Uterus (tissue), 4 donors: Measurements from ENCODE around the gene TMEM126B. TPM values are rescaled to one million over a fixed set of nuclear protein-coding genes. Genes with fewer than 3 reads are reported as not detected.
"Not testable (repeated sequence)": the region's sequence is repeated elsewhere in the genome, so short reads cannot be mapped to it uniquely, and the experiment has no call there.

Experiments
- DNase-seq, 2 donors: peaks; one replicate each; pipeline ENCODE4 v3.0.0-alpha.2; 2019 to 2020
- H3K27ac ChIP-seq, 2 donors: fragments of 200-600 bp; sonication (generic); 1 replicate in 1 of 2; 2 replicates in 1 of 2; pipeline ENCODE4 v1.5.1; 2016 to 2018
- H3K27me3 ChIP-seq, 2 donors: fragments of 200-600 bp; sonication (generic); one replicate each; pipeline ENCODE4 v1.5.1; 2018 to 2019; ENCODE audit warnings: control low read depth in 1 of 2
- H3K36me3 ChIP-seq, 2 donors: fragments of 200-600 bp; sonication (generic); one replicate each; pipeline ENCODE4 v1.5.1; 2019; ENCODE audit warnings: control low read depth in 1 of 2
- H3K4me1 ChIP-seq, 2 donors: fragments of 200-600 bp; sonication (generic); one replicate each; pipeline ENCODE4 v1.5.1; 2018 to 2019; ENCODE audit warnings: control low read depth in 1 of 2
- H3K4me3 ChIP-seq, 2 donors: fragments of 200-600 bp; sonication (generic); 1 replicate in 1 of 2; 2 replicates in 1 of 2; pipeline ENCODE4 v1.5.1; 2018 to 2019; ENCODE audit warnings: mild to moderate bottlenecking in 1 of 2
- H3K9me3 ChIP-seq, 2 donors: fragments of 200-600 bp; sonication (generic); one replicate each; pipeline ENCODE4 v1.5.1; 2019; ENCODE audit warnings: control low read depth in 1 of 2
- POLR2A ChIP-seq, 2 donors: fragments of 450-650 bp; IDR thresholded peaks; one replicate each; pipeline ENCODE4 v1.6.1; 2016; ENCODE audit warnings: antibody characterized with exemption in 2 of 2, mild to moderate bottlenecking in 1 of 2, moderate library complexity in 1 of 2
- intact Hi-C: fragments of 100-400 bp; cut with DNase I; formaldehyde crosslinking; loops from one replicate; pipeline ENCODE4 v1.15.1; 2023; ENCODE audit warnings: low total_unique reads
- total RNA-seq, 4 donors: library from RNA; depleted of rRNA in 3 of 4; stranded (reverse); fragments of >200 nt in 3 of 4; gene quantifications; one replicate each; pipeline versions ENCODE4 v1.1.0 to v1.2.4, GENCODE V29; 2014 to 2023
- TF ChIP-seq, protein P1 (sequence below), 4 experiments: fragments of 200-600 bp in 2 of 4; fragments of 450-650 bp in 2 of 4; sonication (generic) in 2 of 4; IDR thresholded peaks; one replicate each; pipeline ENCODE4 v1.5.1; 2016 to 2019; ENCODE audit warnings: antibody characterized with exemption in 4 of 4, mild to moderate bottlenecking in 2 of 4, moderate library complexity in 1 of 4
- donor health status: DM: yes; HTN: yes; CAD: no.

Gene TMEM126B
- total RNA-seq, 4 donors from 2014 or later, result 36.5 to 119 (median 57.9) TPM

DNA sequence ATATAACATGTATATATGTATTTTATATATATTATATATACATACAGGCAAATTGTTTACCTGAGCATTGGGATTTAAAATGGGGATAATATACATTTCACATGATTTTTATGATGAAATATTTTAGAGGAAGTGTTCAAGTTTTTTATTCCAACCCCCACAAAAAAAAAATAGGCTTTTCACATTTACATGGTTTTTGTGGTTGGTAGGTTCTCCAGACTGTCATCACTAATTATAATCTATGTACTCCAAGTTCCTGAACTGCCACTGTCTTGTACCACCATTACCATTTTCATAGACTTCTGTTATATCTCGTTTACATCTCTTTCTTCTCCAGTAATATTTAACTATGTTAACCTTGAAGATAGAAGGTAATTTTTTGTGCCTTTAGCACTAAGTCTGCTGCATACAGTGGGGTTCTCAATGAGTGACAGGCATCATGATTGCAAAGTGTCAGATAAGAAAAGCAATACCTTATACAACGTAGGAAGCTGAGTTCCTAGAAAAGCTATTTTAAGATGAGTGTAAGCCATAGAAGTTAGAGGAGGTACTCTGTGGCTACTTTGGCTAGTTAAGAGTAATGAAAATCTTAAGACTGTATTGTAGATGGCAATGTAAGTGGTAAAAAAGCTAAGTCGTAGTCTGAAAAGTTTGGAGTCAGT lies 24.5 kb downstream of the TMEM126B start:
- DNase-seq, result no peak
- Histone ChIP-seq H3K27ac (no peak overlapping the region), H3K27me3 (no peaks in the 10 kb centered on the region), H3K36me3 (no peaks in the 10 kb centered on the region), H3K4me3 (no peak overlapping the region), H3K9me3 (no peaks in the 10 kb centered on the region), H3K4me1 (peaks cover 0 to 4% of the 10 kb centered on the region in 2 donors)
- TF ChIP-seq POLR2A (IDR thresholded peaks at IDR 0.05), result no peak
- TF ChIP-seq, protein P1, sequence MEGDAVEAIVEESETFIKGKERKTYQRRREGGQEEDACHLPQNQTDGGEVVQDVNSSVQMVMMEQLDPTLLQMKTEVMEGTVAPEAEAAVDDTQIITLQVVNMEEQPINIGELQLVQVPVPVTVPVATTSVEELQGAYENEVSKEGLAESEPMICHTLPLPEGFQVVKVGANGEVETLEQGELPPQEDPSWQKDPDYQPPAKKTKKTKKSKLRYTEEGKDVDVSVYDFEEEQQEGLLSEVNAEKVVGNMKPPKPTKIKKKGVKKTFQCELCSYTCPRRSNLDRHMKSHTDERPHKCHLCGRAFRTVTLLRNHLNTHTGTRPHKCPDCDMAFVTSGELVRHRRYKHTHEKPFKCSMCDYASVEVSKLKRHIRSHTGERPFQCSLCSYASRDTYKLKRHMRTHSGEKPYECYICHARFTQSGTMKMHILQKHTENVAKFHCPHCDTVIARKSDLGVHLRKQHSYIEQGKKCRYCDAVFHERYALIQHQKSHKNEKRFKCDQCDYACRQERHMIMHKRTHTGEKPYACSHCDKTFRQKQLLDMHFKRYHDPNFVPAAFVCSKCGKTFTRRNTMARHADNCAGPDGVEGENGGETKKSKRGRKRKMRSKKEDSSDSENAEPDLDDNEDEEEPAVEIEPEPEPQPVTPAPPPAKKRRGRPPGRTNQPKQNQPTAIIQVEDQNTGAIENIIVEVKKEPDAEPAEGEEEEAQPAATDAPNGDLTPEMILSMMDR (IDR thresholded peaks at IDR 0.05), result no peak
- intact Hi-C loops, result no loop called here

DNA sequence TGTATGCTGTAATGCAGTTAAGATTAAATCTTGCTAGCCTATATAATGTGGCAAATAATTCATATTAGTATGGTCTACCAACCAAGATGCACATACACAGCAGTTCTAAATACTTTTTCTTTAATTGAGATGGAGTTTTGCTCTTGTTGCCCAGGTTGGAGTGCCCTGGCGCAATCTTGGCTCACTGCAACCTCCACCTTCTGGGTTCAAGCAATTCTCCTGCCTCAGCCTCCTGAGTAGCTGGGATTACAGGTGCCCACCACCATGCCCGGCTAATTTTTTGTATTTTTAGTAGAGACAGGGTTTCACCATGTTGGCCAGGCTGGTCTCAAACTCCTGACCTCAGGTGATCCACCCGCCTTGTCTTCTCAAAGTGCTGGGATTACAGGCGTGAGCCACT lies 25.9 kb downstream of the TMEM126B start:
- H3K9me3 ChIP-seq, intact Hi-C loops, H3K4me3 ChIP-seq, H3K4me1 ChIP-seq, DNase-seq, H3K36me3 ChIP-seq, H3K27me3 ChIP-seq, H3K27ac ChIP-seq: not testable (repeated sequence)

DNA sequence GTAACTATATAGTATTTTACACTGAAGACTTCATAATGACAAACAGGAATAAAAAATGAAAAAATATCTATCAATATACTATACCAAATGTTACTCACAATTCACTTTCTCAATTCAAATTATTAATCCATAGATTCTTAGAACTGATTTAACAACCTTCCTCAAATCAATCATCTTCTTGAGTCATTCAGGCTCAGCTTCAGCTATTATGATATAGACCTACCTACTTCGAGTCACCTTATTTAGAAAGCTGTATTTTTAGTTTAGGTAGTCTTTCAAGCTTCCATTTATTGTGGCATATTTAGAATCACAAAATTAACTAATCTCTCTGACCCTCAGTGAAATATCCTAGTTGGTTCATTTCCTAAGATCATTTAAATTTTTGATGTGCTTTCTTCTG lies 28.4 kb downstream of the TMEM126B start:
- intact Hi-C loops, result no loop called here
- Histone ChIP-seq H3K27me3 (no peaks in the 10 kb centered on the region), H3K36me3 (no peaks in the 10 kb centered on the region), H3K27ac (no peak overlapping the region), H3K4me1 (peaks cover 0 to 16% of the 10 kb centered on the region in 2 donors), H3K4me3 (no peak overlapping the region), H3K9me3 (no peaks in the 10 kb centered on the region)
- no peak for DNase-seq
- TF ChIP-seq, protein P1 (IDR thresholded peaks at IDR 0.05), result no peak
- no peak for TF ChIP-seq POLR2A (IDR thresholded peaks at IDR 0.05)

DNA sequence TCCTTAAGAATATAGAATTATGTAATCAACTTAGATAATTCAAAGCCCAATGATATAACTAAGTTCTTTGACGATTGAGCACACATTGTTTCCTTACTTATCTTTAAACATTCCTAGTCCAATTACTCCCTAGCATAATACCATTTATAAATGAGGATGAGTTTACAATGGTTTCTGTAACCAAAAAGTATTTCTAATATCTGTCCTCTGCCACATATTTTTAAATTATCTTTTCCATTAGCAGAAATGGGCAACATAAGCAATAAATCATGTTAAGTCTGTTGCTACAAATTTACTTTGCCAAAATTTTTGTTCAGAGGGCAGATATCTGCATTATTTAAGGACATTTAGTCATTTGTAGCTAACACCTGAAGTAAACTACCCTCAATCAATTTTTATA lies 29.8 kb downstream of the TMEM126B start:
- no peak for DNase-seq
- no peak overlapping the region for H3K27ac ChIP-seq
- H3K4me1 ChIP-seq, result peaks cover 0 to 16% of the 10 kb centered on the region in 2 donors
- no peak overlapping the region for H3K4me3 ChIP-seq
- H3K27me3 ChIP-seq, result no peaks in the 10 kb centered on the region
- intact Hi-C loops, result no loop called here
- TF ChIP-seq, protein P1 (IDR thresholded peaks at IDR 0.05), result no peak
- no peak for TF ChIP-seq POLR2A (IDR thresholded peaks at IDR 0.05)
- no peaks in the 10 kb centered on the region for H3K9me3 ChIP-seq
- H3K36me3 ChIP-seq, result no peaks in the 10 kb centered on the region

DNA sequence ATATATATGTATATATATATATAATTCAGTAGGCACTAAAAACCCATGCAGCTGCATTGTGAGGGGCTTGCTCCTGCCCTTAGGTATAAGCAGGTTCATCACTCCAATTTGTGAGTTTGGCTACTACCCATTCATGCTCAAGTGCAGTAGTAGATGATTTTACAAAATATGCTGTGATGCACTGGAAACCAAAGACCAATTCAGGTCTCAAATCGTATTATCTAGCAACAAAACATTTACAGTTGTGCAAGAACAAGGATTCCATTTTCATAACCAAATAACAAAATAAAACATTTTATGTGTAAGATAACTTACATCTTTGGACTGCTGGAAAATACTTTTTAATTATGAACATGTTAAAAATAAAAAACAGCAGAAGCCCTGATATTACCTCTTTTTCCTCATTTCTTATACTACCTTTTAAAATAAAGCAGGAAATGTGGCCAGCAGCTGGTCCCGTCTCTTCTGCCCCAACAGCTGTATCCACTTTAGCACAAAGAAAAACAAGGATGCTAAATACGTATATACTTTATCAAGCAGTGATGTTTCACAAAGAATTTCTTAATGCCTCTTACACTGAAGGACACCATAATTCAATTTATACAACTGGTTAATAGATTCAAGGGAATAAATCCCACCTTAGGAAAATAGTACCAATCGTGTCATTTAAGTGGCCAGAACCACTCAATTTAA lies 33.7 kb downstream of the TMEM126B start:
- DNase-seq, result no peak
- Histone ChIP-seq H3K9me3 (no peaks in the 10 kb centered on the region), H3K4me1 (peaks cover 0 to 16% of the 10 kb centered on the region in 2 donors), H3K4me3 (peak overlapping the region; percentile 81 to 87), H3K36me3 (no peaks in the 10 kb centered on the region), H3K27me3 (no peaks in the 10 kb centered on the region), H3K27ac (no peak overlapping the region)
- no peak for TF ChIP-seq POLR2A (IDR thresholded peaks at IDR 0.05)
- TF ChIP-seq, protein P1 (IDR thresholded peaks at IDR 0.05), result no peak
- intact Hi-C loops, result no loop called here
